NT2/D1 (cell line): ENCODE results near the gene GATB.

ENCODE experiments used
- SUZ12 ChIP-seq: IDR thresholded peaks from 2 replicates; pipeline ENCODE4 v1.6.1; 2011; ENCODE audit not compliant: insufficient read length, insufficient read depth; ENCODE audit errors: extremely low read depth
- YY1 ChIP-seq: IDR thresholded peaks from 2 replicates; pipeline ENCODE4 v1.6.1; 2011; ENCODE audit not compliant: insufficient read length, insufficient read depth
- ZNF274 ChIP-seq: IDR thresholded peaks from 2 replicates; pipeline ENCODE4 v1.6.1; 2011; ENCODE audit warnings: mild to moderate bottlenecking, low read depth, low read length

- TF ChIP-seq ZNF274 = no peak
- TF ChIP-seq SUZ12 = no peak
- TF ChIP-seq YY1 = no peak
Measured at GRCh38 chr4:151782296-151782695, 21.5 kb upstream of the GATB start.
